CD4-positive, alpha-beta T cell (primary cell): ENCODE measurements around the gene SMARCB1. TPM values are rescaled to one million over a fixed set of nuclear protein-coding genes. Genes with fewer than 3 reads are reported as not detected.

Source experiments
- ATAC-seq: fragments of 200-7000 bp; cut with Tn5 transposase; one replicate; pipeline ENCODE4 v1.10.0; 2022; ENCODE audit warnings: mild to moderate bottlenecking; ENCODE audit not compliant: poor library complexity
- CTCF ChIA-PET: fragments of 350-600 bp; sonication (Branson Sonifier 250); formaldehyde crosslinking; loops from one replicate; lab custom pipeline; 2021; ENCODE audit warnings: antibody characterized with exemption, inconsistent platforms; lab: Charles Lee
- POLR2A ChIA-PET: fragments of 350-600 bp; sonication (Branson Sonifier 250); formaldehyde crosslinking; loops from one replicate; lab custom pipeline; 2021; ENCODE audit warnings: antibody characterized with exemption, inconsistent platforms; lab: Charles Lee
- DNase-seq, 14 experiments: peaks; one replicate each; pipeline ENCODE4 v3.0.0-alpha.2; 2013 to 2020; ENCODE audit warnings: mixed read lengths in 2 of 14
- H3K27ac ChIP-seq, 2 donors: one replicate each; pipeline versions ENCODE4 v1.5.1 to v1.7.0; 2013; ENCODE audit warnings: low read length in 2 of 2, low read depth in 1 of 2, mild to moderate bottlenecking in 1 of 2
- H3K27me3 ChIP-seq, 2 experiments: 1 replicate in 1 of 2; 2 replicates in 1 of 2; pipeline versions ENCODE4 v1.6.1 to v1.7.0; 2013; ENCODE audit warnings: low read length in 2 of 2, control low read depth in 1 of 2, mild to moderate bottlenecking in 1 of 2, moderate library complexity in 1 of 2; ENCODE audit not compliant: insufficient read depth in 2 of 2, control insufficient read depth in 1 of 2
- H3K36me3 ChIP-seq: one replicate; pipeline ENCODE4 v1.6.1; 2013; ENCODE audit warnings: low read length, control low read depth; ENCODE audit not compliant: insufficient read depth
- H3K4me1 ChIP-seq: one replicate; pipeline ENCODE4 v1.6.1; 2013; ENCODE audit warnings: low read length, control low read depth; ENCODE audit not compliant: insufficient read depth
- H3K4me3 ChIP-seq: one replicate; pipeline ENCODE4 v1.5.1; 2013; ENCODE audit warnings: mild to moderate bottlenecking, low read length, moderate library complexity
- H3K9me3 ChIP-seq, 2 experiments: 1 replicate in 1 of 2; 2 replicates in 1 of 2; pipeline versions ENCODE4 v1.6.1 to v1.7.0; 2013; ENCODE audit warnings: low read length in 2 of 2, mild to moderate bottlenecking in 2 of 2, control low read depth in 1 of 2, moderate library complexity in 1 of 2; ENCODE audit not compliant: control insufficient read depth in 1 of 2, insufficient read depth in 1 of 2
- H3K27ac Mint-ChIP-seq: one replicate; pipeline ENCODE4 v1.8.0; 2020; ENCODE audit warnings: mixed read lengths
- H3K27me3 Mint-ChIP-seq: one replicate; pipeline ENCODE4 v1.8.0; 2021; ENCODE audit warnings: mixed read lengths
- H3K36me3 Mint-ChIP-seq: one replicate; pipeline ENCODE4 v1.8.0; 2021; ENCODE audit warnings: low read depth, mixed read lengths
- H3K4me1 Mint-ChIP-seq: one replicate; pipeline ENCODE4 v1.8.0; 2021; ENCODE audit warnings: low read depth, mixed read lengths
- H3K4me3 Mint-ChIP-seq: one replicate; pipeline ENCODE4 v1.8.0; 2020; ENCODE audit warnings: mild to moderate bottlenecking, mixed read lengths
- H3K9me3 Mint-ChIP-seq: one replicate; pipeline ENCODE4 v1.8.0; 2020; ENCODE audit warnings: mixed read lengths
- intact Hi-C, 2 experiments: fragments of 100-400 bp; cut with DNase I in 1 of 2; cut with micrococcal nuclease in 1 of 2; formaldehyde crosslinking; loops; one replicate each; pipeline versions ENCODE4 v1.15.1 to v1.9.0; 2023 to 2025; cut with DNase I, micrococcal nuclease
- total RNA-seq, 174 experiments: library from RNA in 2 of 174; stranded (reverse) in 2 of 174; gene quantifications; one replicate each; pipeline ENCODE4 v1.2.3 and lab custom pipeline; 2021 to 2026
- TF ChIP-seq, protein P1 (sequence below): fragments of 200-600 bp; IDR thresholded peaks from one replicate; pipeline ENCODE4 v1.8.0; 2022; ENCODE audit warnings: antibody characterized with exemption, mild to moderate bottlenecking

The SMARCB1 gene
- total RNA-seq, 2 experiments from 2014 or later = 40.3 to 41.7 TPM

GRCh38 chr22:23801238-23801821 lies 14.6 kb downstream of the SMARCB1 start:
- intact Hi-C loops = no loop called here
- ChIA-PET POLR2A (interaction anchor here (1.1 to 1.2 kb wide), 2 partner anchors 10 to 26 kb away, joined by 3 read pairs; no protein-coding TSS in a partner anchor), CTCF (no interaction called here)
- no peak for DNase-seq
- no peak overlapping the region for H3K27ac ChIP-seq
- TF ChIP-seq, protein P1, sequence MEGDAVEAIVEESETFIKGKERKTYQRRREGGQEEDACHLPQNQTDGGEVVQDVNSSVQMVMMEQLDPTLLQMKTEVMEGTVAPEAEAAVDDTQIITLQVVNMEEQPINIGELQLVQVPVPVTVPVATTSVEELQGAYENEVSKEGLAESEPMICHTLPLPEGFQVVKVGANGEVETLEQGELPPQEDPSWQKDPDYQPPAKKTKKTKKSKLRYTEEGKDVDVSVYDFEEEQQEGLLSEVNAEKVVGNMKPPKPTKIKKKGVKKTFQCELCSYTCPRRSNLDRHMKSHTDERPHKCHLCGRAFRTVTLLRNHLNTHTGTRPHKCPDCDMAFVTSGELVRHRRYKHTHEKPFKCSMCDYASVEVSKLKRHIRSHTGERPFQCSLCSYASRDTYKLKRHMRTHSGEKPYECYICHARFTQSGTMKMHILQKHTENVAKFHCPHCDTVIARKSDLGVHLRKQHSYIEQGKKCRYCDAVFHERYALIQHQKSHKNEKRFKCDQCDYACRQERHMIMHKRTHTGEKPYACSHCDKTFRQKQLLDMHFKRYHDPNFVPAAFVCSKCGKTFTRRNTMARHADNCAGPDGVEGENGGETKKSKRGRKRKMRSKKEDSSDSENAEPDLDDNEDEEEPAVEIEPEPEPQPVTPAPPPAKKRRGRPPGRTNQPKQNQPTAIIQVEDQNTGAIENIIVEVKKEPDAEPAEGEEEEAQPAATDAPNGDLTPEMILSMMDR = no peak
- H3K9me3 ChIP-seq = no peaks in the 10 kb centered on the region
- no peaks in the 10 kb centered on the region for H3K4me1 ChIP-seq
- Mint-ChIP-seq H3K4me1 (no peaks in the 10 kb centered on the region), H3K36me3 (peaks cover 85% of the 10 kb centered on the region), H3K4me3 (no peak overlapping the region), H3K27ac (no peak overlapping the region), H3K27me3 (no peaks in the 10 kb centered on the region), H3K9me3 (no peaks in the 10 kb centered on the region)
- no peak for ATAC-seq
- H3K4me3 ChIP-seq = no peak overlapping the region
- peaks cover 73% of the 10 kb centered on the region for H3K36me3 ChIP-seq
- H3K27me3 ChIP-seq = no peaks in the 10 kb centered on the region

DNA sequence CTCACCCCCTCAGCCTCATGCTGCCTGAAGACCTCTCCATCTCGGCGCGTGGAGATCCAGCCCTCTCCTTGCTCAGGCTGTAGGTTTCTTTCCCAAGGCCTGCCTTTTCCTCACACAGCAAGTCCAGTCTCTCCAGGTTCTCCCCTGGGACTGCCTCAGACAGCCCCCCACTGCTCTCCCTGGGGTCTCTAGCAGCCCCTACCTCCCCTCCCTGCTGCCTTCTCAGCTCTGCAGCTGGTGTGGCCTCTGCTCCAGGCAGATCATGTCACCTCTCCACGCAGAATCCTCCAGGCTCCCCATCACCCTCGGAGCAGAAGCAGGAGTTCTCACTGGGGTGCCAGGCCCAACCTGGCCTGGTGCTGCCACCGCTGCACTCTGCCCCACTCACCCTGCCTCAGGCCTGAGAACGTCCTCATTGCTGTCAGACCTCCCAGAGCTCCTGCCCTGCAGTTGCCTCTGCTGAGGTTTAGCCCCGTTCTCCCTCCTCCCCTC lies 15.2 kb downstream of the SMARCB1 start:
- peaks cover 71% of the 10 kb centered on the region for H3K36me3 ChIP-seq

GRCh38 chr22:23803001-23803819 lies 16.4 kb downstream of the SMARCB1 start:
- ChIA-PET CTCF (no interaction called here), POLR2A (no interaction called here)
- intact Hi-C loops = no loop called here
- Mint-ChIP-seq H3K9me3 (no peaks in the 10 kb centered on the region), H3K27me3 (no peaks in the 10 kb centered on the region), H3K36me3 (peaks cover 87% of the 10 kb centered on the region), H3K27ac (no peak overlapping the region), H3K4me3 (no peak overlapping the region), H3K4me1 (no peaks in the 10 kb centered on the region)
- H3K4me1 ChIP-seq = no peaks in the 10 kb centered on the region
- H3K27ac ChIP-seq = no peak overlapping the region
- no peak overlapping the region for H3K4me3 ChIP-seq
- TF ChIP-seq, protein P1 = no peak
- H3K27me3 ChIP-seq = no peaks in the 10 kb centered on the region
- H3K36me3 ChIP-seq = peaks cover 68% of the 10 kb centered on the region
- no peak for ATAC-seq
- no peak for DNase-seq
- no peaks in the 10 kb centered on the region for H3K9me3 ChIP-seq

More for the DNA sequence above, 15.2 kb downstream of the SMARCB1 start:
- TF ChIP-seq, protein P1 = no peak
- Histone ChIP-seq H3K9me3 (no peaks in the 10 kb centered on the region), H3K4me1 (no peaks in the 10 kb centered on the region), H3K27me3 (no peaks in the 10 kb centered on the region), H3K4me3 (no peak overlapping the region), H3K27ac (no peak overlapping the region)
- ATAC-seq = no peak
- ChIA-PET POLR2A (interaction anchor here (1.1 to 1.2 kb wide), 2 partner anchors 10 to 27 kb away, joined by 3 read pairs; no protein-coding TSS in a partner anchor), CTCF (no interaction called here)
- no peak for DNase-seq
- Mint-ChIP-seq H3K4me3 (no peak overlapping the region), H3K27ac (no peak overlapping the region), H3K4me1 (no peaks in the 10 kb centered on the region), H3K27me3 (no peaks in the 10 kb centered on the region), H3K9me3 (no peaks in the 10 kb centered on the region), H3K36me3 (peaks cover 84% of the 10 kb centered on the region)
- intact Hi-C loops = no loop called here
